Adrenal gland (tissue), 12 donors: ENCODE measurements around the gene NPPB. TPM values are rescaled to one million over a fixed set of nuclear protein-coding genes. Genes with fewer than 3 reads are reported as not detected.
"Not testable (repeated sequence)": the region's sequence is repeated elsewhere in the genome, so short reads cannot be mapped to it uniquely, and the experiment has no call there.

ENCODE experiments used
- DNase-seq, 7 donors: peaks; one replicate each; pipeline ENCODE4 v3.0.0-alpha.2; 2019 to 2020
- H3K27ac ChIP-seq, 5 donors: fragments of 200-600 bp; sonication (generic) in 4 of 5; 1 replicate in 3 of 5; 2 replicates in 2 of 5; pipeline versions ENCODE4 v1.5.1 to v1.8.0; 2016 to 2020; ENCODE audit warnings: mild to moderate bottlenecking in 1 of 5
- H3K27me3 ChIP-seq: fragments of 200-600 bp; 2 replicates; pipeline ENCODE4 v1.8.0; 2021
- H3K36me3 ChIP-seq, 2 donors: fragments of 200-600 bp; replicated peaks in 1 of 2; 1 replicate in 1 of 2; 2 replicates in 1 of 2; pipeline versions ENCODE4 v1.5.1 to v1.8.0; 2018 to 2022
- H3K4me1 ChIP-seq, 2 donors: fragments of 200-600 bp; replicated peaks in 1 of 2; 1 replicate in 1 of 2; 2 replicates in 1 of 2; pipeline versions ENCODE4 v1.5.1 to v1.8.0; 2018 to 2021
- H3K4me3 ChIP-seq, 4 donors: fragments of 200-600 bp; sonication (generic) in 3 of 4; one replicate each; pipeline ENCODE4 v1.5.1; 2016 to 2018
- H3K9me3 ChIP-seq, 3 donors: fragments of 200-600 bp; sonication (generic) in 1 of 3; replicated peaks in 1 of 3; 1 replicate in 2 of 3; 2 replicates in 1 of 3; pipeline versions ENCODE4 v1.5.1 to v1.8.0; 2016 to 2021
- CTCF ChIP-seq, 6 experiments: fragments of 450-650 bp in 4 of 6; fragments of 200-600 bp in 2 of 6; sonication (generic) in 1 of 6; IDR thresholded peaks; 1 replicate in 5 of 6; 2 replicates in 1 of 6; pipeline versions ENCODE4 v1.5.1 to v1.8.0; 2016 to 2021; ENCODE audit warnings: antibody characterized with exemption in 6 of 6, mild to moderate bottlenecking in 2 of 6, moderate library complexity in 1 of 6
- POLR2A ChIP-seq, 2 donors: fragments of 450-650 bp; IDR thresholded peaks; one replicate each; pipeline ENCODE4 v1.6.1; 2017; ENCODE audit warnings: antibody characterized with exemption in 2 of 2, mild to moderate bottlenecking in 2 of 2, moderate library complexity in 1 of 2
- WGBS, 4 donors: extraction: QIAGEN DNeasy Blood & Tissue Kit in 2 of 4; methylation state at CpG; one replicate each; pipeline versions ENCODE4 v1.1.5 to v1.1.7; 2013 to 2017; 5-methylcytosine and 5-hydroxymethylcytosine counted together
- intact Hi-C, 2 donors: fragments of 100-400 bp; cut with DNase I; formaldehyde crosslinking; loops; one replicate each; pipeline versions ENCODE4 v1.14.1 to v1.15.0; 2022 to 2023
- polyA plus RNA-seq, 3 donors: library from polyadenylated mRNA; stranded (reverse); fragments of 200-250 nt in 2 of 3; fragments of 350-450 nt in 1 of 3; fragmentation: Illumina TruSeq in 1 of 3; extraction: RNeasy Lipid Tissue Mini Kit (QIAGEN cat#74804) in 1 of 3; gene quantifications; one replicate each; pipeline ENCODE4 v1.2.3, GENCODE V29; 2013 to 2014
- total RNA-seq, 9 donors: library from RNA; depleted of rRNA in 4 of 9; stranded (reverse); fragments of >200 nt in 4 of 9; fragments of 120-200 nt in 1 of 9; fragmentation: NEBNext Ultra II Directional in 1 of 9; extraction: Animal tissue kit (Norgen Biotek cat#: 25700) in 1 of 9; gene quantifications; one replicate each; pipeline versions ENCODE4 v1.1.0 to v1.2.4, GENCODE V29; 2013 to 2023
- donor health status: healthy with polysubstance abuse.
- donor health status: Bipolar disorder and iron deficiency.
- donor health status: DM: yes; HTN: yes; CAD: no.
- donor health status: DM: no; HTN: no; CAD: no.
- donor health status: DM: no; HTN: no; CAD: no.
- donor health status: DM: yes; HTN: yes; CAD: no.

Gene NPPB
- total and polyA plus RNA-seq, 12 donors, result 1.1 TPM; not detected in 11

- H3K27ac ChIP-seq, result no peak overlapping the region
- no peaks in the 10 kb centered on the region for H3K4me1 ChIP-seq
- no peak for TF ChIP-seq POLR2A (IDR thresholded peaks at IDR 0.05)
- H3K36me3 ChIP-seq, result no peaks in the 10 kb centered on the region
- H3K9me3 ChIP-seq, result no peaks in the 10 kb centered on the region
- no peak overlapping the region for H3K4me3 ChIP-seq
- intact Hi-C loops, result no loop called here
- no peak for DNase-seq
- H3K27me3 ChIP-seq, result peaks cover 5% of the 10 kb centered on the region
- WGBS, 4 donors, result 92 to 94% (median 94%) methylated on average over 5 of the region's 5 CpGs
Observed at GRCh38 chr1:11904978-11905377, 46.2 kb upstream of the NPPB start.

GRCh38 chr1:11904156-11904555, 45.4 kb upstream of the NPPB start:
- DNase-seq, intact Hi-C loops: not testable (repeated sequence)
- 84 to 95% (median 90%) methylated on average over 5 of the region's 5 CpGs for WGBS, 4 donors

DNA sequence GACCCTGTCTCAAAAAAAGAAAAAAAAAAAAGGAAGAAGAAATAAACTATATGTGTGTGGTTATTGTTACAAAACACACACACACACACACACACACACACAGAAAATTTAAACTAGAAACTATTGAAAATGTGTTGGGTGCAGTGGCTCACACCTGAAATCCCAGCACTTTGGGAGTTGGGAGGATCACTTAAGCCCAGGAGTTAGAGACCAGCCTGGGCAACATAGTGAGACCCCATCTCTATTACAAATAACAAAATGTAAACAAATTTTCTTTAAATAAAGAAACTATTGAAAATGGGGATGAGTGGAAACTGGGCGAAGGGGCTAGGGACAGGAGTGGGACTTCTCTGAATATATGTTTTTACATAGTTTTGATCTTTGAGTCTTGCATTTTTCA, 44.5 kb upstream of the NPPB start:
- intact Hi-C loops, result no loop called here
- Histone ChIP-seq H3K27me3 (peaks cover 21% of the 10 kb centered on the region), H3K9me3 (no peaks in the 10 kb centered on the region), H3K4me3 (no peak overlapping the region), H3K4me1 (no peaks in the 10 kb centered on the region), H3K27ac (no peak overlapping the region), H3K36me3 (no peaks in the 10 kb centered on the region)
- TF ChIP-seq CTCF (IDR thresholded peaks at IDR 0.05), result no peak
- TF ChIP-seq POLR2A (IDR thresholded peaks at IDR 0.05), result no peak
- no peak for DNase-seq
- 92 to 97% (median 96%) methylated on average over 1 of the region's 1 CpG for WGBS, 4 donors

More at GRCh38 chr1:11904156-11904555, 45.4 kb upstream of the NPPB start:
- H3K4me1 ChIP-seq, H3K4me3 ChIP-seq, H3K36me3 ChIP-seq, H3K27ac ChIP-seq, H3K9me3 ChIP-seq: not testable (repeated sequence)
- H3K27me3 ChIP-seq, result peaks cover 13% of the 10 kb centered on the region

DNA sequence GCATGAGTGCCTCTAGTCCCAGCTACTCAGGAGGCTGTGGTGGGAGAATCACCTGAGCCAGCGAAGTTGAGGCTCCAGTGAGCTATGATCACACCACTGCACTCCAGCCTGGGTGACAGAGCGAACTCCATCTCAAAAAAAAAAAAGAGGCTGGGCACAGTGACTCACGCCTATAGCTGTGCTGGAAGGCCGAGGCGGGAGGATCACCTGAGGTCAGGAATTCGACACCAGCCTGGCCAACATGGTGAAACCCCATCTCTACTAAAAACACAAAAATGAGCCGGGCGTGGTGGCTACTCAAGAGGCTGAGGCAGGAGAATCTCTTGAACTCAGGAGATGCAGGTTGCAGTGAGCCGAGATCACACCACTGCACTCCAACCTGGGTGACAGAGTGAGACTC, 42.7 kb upstream of the NPPB start:
- H3K36me3 ChIP-seq, H3K4me1 ChIP-seq, H3K4me3 ChIP-seq, H3K27ac ChIP-seq, DNase-seq, H3K9me3 ChIP-seq, intact Hi-C loops: not testable (repeated sequence)
- peaks cover 21% of the 10 kb centered on the region for H3K27me3 ChIP-seq
- WGBS, 4 donors, result 46 to 67% (median 55%) methylated on average over 9 of the region's 9 CpGs

GRCh38 chr1:11898831-11899467, 40.2 kb upstream of the NPPB start:
- Histone ChIP-seq H3K4me3 (no peak overlapping the region), H3K4me1 (no peaks in the 10 kb centered on the region), H3K27ac (no peak overlapping the region), H3K27me3 (peaks cover 27% of the 10 kb centered on the region), H3K36me3 (no peaks in the 10 kb centered on the region), H3K9me3 (no peaks in the 10 kb centered on the region)
- peak in 1 of 7 donors; percentile 29 for DNase-seq
- intact Hi-C loops, result loop anchor here in 1 of 2 donors (5.0 kb wide), 1 partner anchor 62 kb away; no protein-coding TSS in a partner anchor
- TF ChIP-seq POLR2A (IDR thresholded peaks at IDR 0.05) (no peak), CTCF (IDR thresholded peaks at IDR 0.05) (no peak)
- WGBS, 4 donors, result 12 to 37% (median 16%) methylated on average over 4 to 26 of the region's 26 CpGs
